ENCODE results near the gene PAQR4.

DNA sequence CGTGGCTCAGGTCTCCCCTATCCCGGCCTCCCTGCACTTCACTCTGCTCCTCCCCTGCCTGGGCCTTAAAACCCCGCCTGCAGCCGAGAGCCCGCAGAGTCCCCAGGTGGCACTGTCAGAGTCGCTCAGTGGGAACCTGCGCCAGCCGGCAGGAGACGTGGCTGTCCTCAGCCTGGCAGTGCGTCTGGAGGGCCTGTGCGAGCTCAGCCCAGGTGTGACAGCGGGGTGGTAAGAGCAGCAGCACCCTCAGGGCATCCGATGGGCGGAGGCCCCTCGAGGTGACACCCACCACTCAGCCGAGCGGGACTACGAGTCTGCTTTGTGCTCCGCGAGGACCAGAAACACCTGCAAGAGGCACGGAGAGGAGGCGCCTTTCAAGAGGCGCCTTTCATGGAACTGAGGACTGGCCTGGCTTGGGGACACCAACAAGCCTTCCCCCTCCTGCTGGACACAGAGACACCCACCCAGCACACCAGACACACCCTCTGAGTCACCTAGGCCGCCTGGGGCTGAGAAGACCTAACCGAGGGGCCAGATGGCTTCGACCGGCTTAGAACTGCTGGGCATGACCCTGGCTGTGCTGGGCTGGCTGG is 43.8 kb downstream of the PAQR4 start, which contains the start of gene CLDN9:
- TF ChIP-seq, protein P1, sequence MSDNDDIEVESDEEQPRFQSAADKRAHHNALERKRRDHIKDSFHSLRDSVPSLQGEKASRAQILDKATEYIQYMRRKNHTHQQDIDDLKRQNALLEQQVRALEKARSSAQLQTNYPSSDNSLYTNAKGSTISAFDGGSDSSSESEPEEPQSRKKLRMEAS (IDR thresholded peaks at IDR 0.05) = no peak
- TF ChIP-seq, protein P2, sequence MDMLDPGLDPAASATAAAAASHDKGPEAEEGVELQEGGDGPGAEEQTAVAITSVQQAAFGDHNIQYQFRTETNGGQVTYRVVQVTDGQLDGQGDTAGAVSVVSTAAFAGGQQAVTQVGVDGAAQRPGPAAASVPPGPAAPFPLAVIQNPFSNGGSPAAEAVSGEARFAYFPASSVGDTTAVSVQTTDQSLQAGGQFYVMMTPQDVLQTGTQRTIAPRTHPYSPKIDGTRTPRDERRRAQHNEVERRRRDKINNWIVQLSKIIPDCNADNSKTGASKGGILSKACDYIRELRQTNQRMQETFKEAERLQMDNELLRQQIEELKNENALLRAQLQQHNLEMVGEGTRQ (IDR thresholded peaks at IDR 0.05) = no peak
- TF ChIP-seq POLR2A (IDR thresholded peaks at IDR 0.05; ENCODE audit: low read length) (no peak), SMC3 (IDR thresholded peaks at IDR 0.05) (no peak)
- TF ChIP-seq, protein P3, sequence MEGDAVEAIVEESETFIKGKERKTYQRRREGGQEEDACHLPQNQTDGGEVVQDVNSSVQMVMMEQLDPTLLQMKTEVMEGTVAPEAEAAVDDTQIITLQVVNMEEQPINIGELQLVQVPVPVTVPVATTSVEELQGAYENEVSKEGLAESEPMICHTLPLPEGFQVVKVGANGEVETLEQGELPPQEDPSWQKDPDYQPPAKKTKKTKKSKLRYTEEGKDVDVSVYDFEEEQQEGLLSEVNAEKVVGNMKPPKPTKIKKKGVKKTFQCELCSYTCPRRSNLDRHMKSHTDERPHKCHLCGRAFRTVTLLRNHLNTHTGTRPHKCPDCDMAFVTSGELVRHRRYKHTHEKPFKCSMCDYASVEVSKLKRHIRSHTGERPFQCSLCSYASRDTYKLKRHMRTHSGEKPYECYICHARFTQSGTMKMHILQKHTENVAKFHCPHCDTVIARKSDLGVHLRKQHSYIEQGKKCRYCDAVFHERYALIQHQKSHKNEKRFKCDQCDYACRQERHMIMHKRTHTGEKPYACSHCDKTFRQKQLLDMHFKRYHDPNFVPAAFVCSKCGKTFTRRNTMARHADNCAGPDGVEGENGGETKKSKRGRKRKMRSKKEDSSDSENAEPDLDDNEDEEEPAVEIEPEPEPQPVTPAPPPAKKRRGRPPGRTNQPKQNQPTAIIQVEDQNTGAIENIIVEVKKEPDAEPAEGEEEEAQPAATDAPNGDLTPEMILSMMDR (IDR thresholded peaks at IDR 0.05) = no peak
- TF ChIP-seq, protein P4, sequence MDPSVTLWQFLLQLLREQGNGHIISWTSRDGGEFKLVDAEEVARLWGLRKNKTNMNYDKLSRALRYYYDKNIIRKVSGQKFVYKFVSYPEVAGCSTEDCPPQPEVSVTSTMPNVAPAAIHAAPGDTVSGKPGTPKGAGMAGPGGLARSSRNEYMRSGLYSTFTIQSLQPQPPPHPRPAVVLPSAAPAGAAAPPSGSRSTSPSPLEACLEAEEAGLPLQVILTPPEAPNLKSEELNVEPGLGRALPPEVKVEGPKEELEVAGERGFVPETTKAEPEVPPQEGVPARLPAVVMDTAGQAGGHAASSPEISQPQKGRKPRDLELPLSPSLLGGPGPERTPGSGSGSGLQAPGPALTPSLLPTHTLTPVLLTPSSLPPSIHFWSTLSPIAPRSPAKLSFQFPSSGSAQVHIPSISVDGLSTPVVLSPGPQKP (IDR thresholded peaks at IDR 0.05; ENCODE audit: low read depth, low read length) = no peak
